Measurements from ENCODE around the gene TAS2R39.
"Not testable (repeated sequence)": the region's sequence is repeated elsewhere in the genome, so short reads cannot be mapped to it uniquely, and the experiment has no call there.

TAS2R39 gene

GRCh38 chr7:143183024-143183423 lies at the start of gene TAS2R39:
Gene TAS2R39 (plus strand): TSS chr7:143183419. CDS start chr7:143183419, 0 bp downstream.
- no peaks in the 10 kb centered on the region for H3K36me3 ChIP-seq (ENCODE audit: insufficient read depth, low read length)
- H3K4me1 ChIP-seq (ENCODE audit: insufficient read depth, low read length): no peaks in the 10 kb centered on the region
- H3K4me3 ChIP-seq (ENCODE audit: low read depth in 1 of 2, low read length in 2 of 2): no peak within 1 kb of the TSS
- H3K27me3 ChIP-seq (ENCODE audit: control insufficient read depth in 1 of 2, insufficient read depth in 2 of 2, low read length in 2 of 2): no peaks in the 10 kb centered on the region
- no peak within 1 kb of the TSS for H3K9ac ChIP-seq (ENCODE audit: low read length)
- no peaks in the 10 kb centered on the region for H3K9me3 ChIP-seq (ENCODE audit: low read length)
- H3K27ac ChIP-seq (ENCODE audit: low read depth, low read length): no peak within 1 kb of the TSS

GRCh38 chr7:143147070-143147469 lies 36.1 kb upstream of the TAS2R39 start:
- no peak overlapping the region for H3K27ac ChIP-seq (ENCODE audit: low read depth, low read length)
- H3K4me3 ChIP-seq (ENCODE audit: low read depth in 1 of 2, low read length in 2 of 2): no peak overlapping the region
- H3K36me3 ChIP-seq (ENCODE audit: insufficient read depth, low read length): no peaks in the 10 kb centered on the region
- H3K27me3 ChIP-seq (ENCODE audit: control insufficient read depth in 1 of 2, insufficient read depth in 2 of 2, low read length in 2 of 2): no peaks in the 10 kb centered on the region
- no peak overlapping the region for H3K9ac ChIP-seq (ENCODE audit: low read length)
- no peaks in the 10 kb centered on the region for H3K4me1 ChIP-seq (ENCODE audit: insufficient read depth, low read length)
- H3K9me3 ChIP-seq (ENCODE audit: low read length): no peaks in the 10 kb centered on the region

GRCh38 chr7:143148050-143148449 lies 35.2 kb upstream of the TAS2R39 start:
- no peak overlapping the region for H3K4me3 ChIP-seq (ENCODE audit: low read depth in 1 of 2, low read length in 2 of 2)
- H3K4me1 ChIP-seq (ENCODE audit: insufficient read depth, low read length): no peaks in the 10 kb centered on the region
- H3K9me3 ChIP-seq (ENCODE audit: low read length): no peaks in the 10 kb centered on the region
- no peak overlapping the region for H3K9ac ChIP-seq (ENCODE audit: low read length)
- H3K27ac ChIP-seq (ENCODE audit: low read depth, low read length): no peak overlapping the region
- H3K36me3 ChIP-seq (ENCODE audit: insufficient read depth, low read length): no peaks in the 10 kb centered on the region
- H3K27me3 ChIP-seq (ENCODE audit: control insufficient read depth in 1 of 2, insufficient read depth in 2 of 2, low read length in 2 of 2): no peaks in the 10 kb centered on the region

GRCh38 chr7:143148651-143149050 lies 34.6 kb upstream of the TAS2R39 start:
- no peaks in the 10 kb centered on the region for H3K4me1 ChIP-seq (ENCODE audit: insufficient read depth, low read length)
- no peaks in the 10 kb centered on the region for H3K36me3 ChIP-seq (ENCODE audit: insufficient read depth, low read length)
- H3K9me3 ChIP-seq (ENCODE audit: low read length): no peaks in the 10 kb centered on the region

GRCh38 chr7:143150696-143151095 lies 32.5 kb upstream of the TAS2R39 start:
- not testable (repeated sequence) for H3K4me1 ChIP-seq (ENCODE audit: insufficient read depth, low read length); H3K9ac ChIP-seq (ENCODE audit: low read length); H3K9me3 ChIP-seq (ENCODE audit: low read length); H3K27me3 ChIP-seq (ENCODE audit: control insufficient read depth in 1 of 2, insufficient read depth in 2 of 2, low read length in 2 of 2); H3K36me3 ChIP-seq (ENCODE audit: insufficient read depth, low read length); H3K27ac ChIP-seq (ENCODE audit: low read depth, low read length); H3K4me3 ChIP-seq (ENCODE audit: low read depth in 1 of 2, low read length in 2 of 2)

More at GRCh38 chr7:143148651-143149050, 34.6 kb upstream of the TAS2R39 start:
- Histone ChIP-seq H3K9ac (ENCODE audit: low read length) (no peak overlapping the region), H3K27me3 (ENCODE audit: control insufficient read depth in 1 of 2, insufficient read depth in 2 of 2, low read length in 2 of 2) (no peaks in the 10 kb centered on the region), H3K27ac (ENCODE audit: low read depth, low read length) (no peak overlapping the region), H3K4me3 (ENCODE audit: low read depth in 1 of 2, low read length in 2 of 2) (no peak overlapping the region)

GRCh38 chr7:143158617-143159016 lies 24.6 kb upstream of the TAS2R39 start:
- not testable (repeated sequence) for H3K4me3 ChIP-seq (ENCODE audit: low read depth in 1 of 2, low read length in 2 of 2); H3K27me3 ChIP-seq (ENCODE audit: control insufficient read depth in 1 of 2, insufficient read depth in 2 of 2, low read length in 2 of 2); H3K9ac ChIP-seq (ENCODE audit: low read length); H3K9me3 ChIP-seq (ENCODE audit: low read length); H3K36me3 ChIP-seq (ENCODE audit: insufficient read depth, low read length); H3K4me1 ChIP-seq (ENCODE audit: insufficient read depth, low read length); H3K27ac ChIP-seq (ENCODE audit: low read depth, low read length)

- Histone ChIP-seq H3K27ac (ENCODE audit: low read depth, low read length) (no peak overlapping the region), H3K9me3 (ENCODE audit: low read length) (no peaks in the 10 kb centered on the region), H3K27me3 (ENCODE audit: control insufficient read depth in 1 of 2, insufficient read depth in 2 of 2, low read length in 2 of 2) (no peaks in the 10 kb centered on the region), H3K9ac (ENCODE audit: low read length) (no peak overlapping the region), H3K4me3 (ENCODE audit: low read depth in 1 of 2, low read length in 2 of 2) (no peak overlapping the region), H3K36me3 (ENCODE audit: insufficient read depth, low read length) (no peaks in the 10 kb centered on the region), H3K4me1 (ENCODE audit: insufficient read depth, low read length) (peaks cover 7% of the 10 kb centered on the region)
These were observed 11.5 kb upstream of the TAS2R39 start for GRCh38 chr7:143171697-143172096.

- Histone ChIP-seq H3K27ac (ENCODE audit: low read depth, low read length) (no peak overlapping the region), H3K9ac (ENCODE audit: low read length) (no peak overlapping the region)
These were observed 10.9 kb upstream of the TAS2R39 start for GRCh38 chr7:143172354-143172753.

GRCh38 chr7:143176128-143176527 lies 7.1 kb upstream of the TAS2R39 start:
- H3K27me3 ChIP-seq (ENCODE audit: control insufficient read depth in 1 of 2, insufficient read depth in 2 of 2, low read length in 2 of 2): no peaks in the 10 kb centered on the region
- H3K4me1 ChIP-seq (ENCODE audit: insufficient read depth, low read length): peaks cover 7% of the 10 kb centered on the region
- H3K36me3 ChIP-seq (ENCODE audit: insufficient read depth, low read length): no peaks in the 10 kb centered on the region
- no peak overlapping the region for H3K4me3 ChIP-seq (ENCODE audit: low read depth in 1 of 2, low read length in 2 of 2)
- no peak overlapping the region for H3K9ac ChIP-seq (ENCODE audit: low read length)
- H3K9me3 ChIP-seq (ENCODE audit: low read length): no peaks in the 10 kb centered on the region
- H3K27ac ChIP-seq (ENCODE audit: low read depth, low read length): no peak overlapping the region

More at GRCh38 chr7:143172354-143172753, 10.9 kb upstream of the TAS2R39 start:
- Histone ChIP-seq H3K36me3 (ENCODE audit: insufficient read depth, low read length) (no peaks in the 10 kb centered on the region), H3K4me1 (ENCODE audit: insufficient read depth, low read length) (peaks cover 7% of the 10 kb centered on the region), H3K27me3 (ENCODE audit: control insufficient read depth in 1 of 2, insufficient read depth in 2 of 2, low read length in 2 of 2) (no peaks in the 10 kb centered on the region), H3K9me3 (ENCODE audit: low read length) (no peaks in the 10 kb centered on the region), H3K4me3 (ENCODE audit: low read depth in 1 of 2, low read length in 2 of 2) (no peak overlapping the region)

- H3K4me1 ChIP-seq (ENCODE audit: insufficient read depth, low read length): peaks cover 1% of the 10 kb centered on the region
- no peaks in the 10 kb centered on the region for H3K36me3 ChIP-seq (ENCODE audit: insufficient read depth, low read length)
- no peak overlapping the region for H3K9ac ChIP-seq (ENCODE audit: low read length)
- no peaks in the 10 kb centered on the region for H3K27me3 ChIP-seq (ENCODE audit: control insufficient read depth in 1 of 2, insufficient read depth in 2 of 2, low read length in 2 of 2)
- H3K4me3 ChIP-seq (ENCODE audit: low read depth in 1 of 2, low read length in 2 of 2): no peak overlapping the region
- H3K9me3 ChIP-seq (ENCODE audit: low read length): no peaks in the 10 kb centered on the region
- no peak overlapping the region for H3K27ac ChIP-seq (ENCODE audit: low read depth, low read length)
These were observed 5.7 kb upstream of the TAS2R39 start for GRCh38 chr7:143177374-143178119.

- H3K4me3 ChIP-seq (ENCODE audit: low read depth in 1 of 2, low read length in 2 of 2); H3K27ac ChIP-seq (ENCODE audit: low read depth, low read length); H3K9me3 ChIP-seq (ENCODE audit: low read length); H3K4me1 ChIP-seq (ENCODE audit: insufficient read depth, low read length); H3K27me3 ChIP-seq (ENCODE audit: control insufficient read depth in 1 of 2, insufficient read depth in 2 of 2, low read length in 2 of 2); H3K36me3 ChIP-seq (ENCODE audit: insufficient read depth, low read length); H3K9ac ChIP-seq (ENCODE audit: low read length): not testable (repeated sequence)
These were observed 2.4 kb upstream of the TAS2R39 start for GRCh38 chr7:143180771-143181170.

- Histone ChIP-seq H3K4me1 (ENCODE audit: insufficient read depth, low read length) (no peaks in the 10 kb centered on the region), H3K9ac (ENCODE audit: low read length) (no peak overlapping the region), H3K4me3 (ENCODE audit: low read depth in 1 of 2, low read length in 2 of 2) (no peak overlapping the region), H3K9me3 (ENCODE audit: low read length) (no peaks in the 10 kb centered on the region), H3K27ac (ENCODE audit: low read depth, low read length) (no peak overlapping the region), H3K27me3 (ENCODE audit: control insufficient read depth in 1 of 2, insufficient read depth in 2 of 2, low read length in 2 of 2) (no peaks in the 10 kb centered on the region), H3K36me3 (ENCODE audit: insufficient read depth, low read length) (no peaks in the 10 kb centered on the region)
These were observed 1.9 kb upstream of the TAS2R39 start for GRCh38 chr7:143181349-143181748.
